Karpas-422 (cell line): ENCODE data around the gene PCSK1N. TPM values are rescaled to one million over a fixed set of nuclear protein-coding genes. Genes with fewer than 3 reads are reported as not detected.

Source experiments
- DNase-seq: peaks from one replicate; pipeline ENCODE4 v3.0.0-alpha.2; 2015
- H2AFZ ChIP-seq: fragments of 200-600 bp; sonication (generic); 2 replicates; pipeline ENCODE4 v1.6.1; 2014; ENCODE audit warnings: antibody characterized with exemption, low read length, mixed read lengths
- H3K27ac ChIP-seq: fragments of 200-600 bp; sonication (generic); 2 replicates; pipeline ENCODE4 v1.5.1; 2014; ENCODE audit warnings: mild to moderate bottlenecking, low read length, moderate library complexity
- H3K27me3 ChIP-seq: fragments of 200-600 bp; sonication (generic); 2 replicates; pipeline ENCODE4 v1.6.1; 2014; ENCODE audit warnings: low read length, mixed read lengths
- H3K36me3 ChIP-seq: fragments of 200-600 bp; sonication (generic); 2 replicates; pipeline ENCODE4 v1.6.1; 2014; ENCODE audit warnings: low read length, mixed read lengths; ENCODE audit not compliant: insufficient read depth
- H3K4me1 ChIP-seq: fragments of 200-600 bp; sonication (generic); 2 replicates; pipeline ENCODE4 v1.6.1; 2014; ENCODE audit warnings: mild to moderate bottlenecking, low read length, mixed read lengths
- H3K4me2 ChIP-seq: fragments of 200-600 bp; sonication (generic); 2 replicates; pipeline ENCODE4 v1.6.1; 2014; ENCODE audit warnings: low read length, low read depth, mild to moderate bottlenecking; ENCODE audit not compliant: poor library complexity, severe bottlenecking
- H3K4me3 ChIP-seq: fragments of 200-600 bp; sonication (generic); 2 replicates; pipeline ENCODE4 v1.5.1; 2014; ENCODE audit warnings: mild to moderate bottlenecking, antibody characterized with exemption, low read length, mixed read lengths
- H3K79me2 ChIP-seq: fragments of 200-600 bp; sonication (generic); 2 replicates; pipeline ENCODE4 v1.6.1; 2014; ENCODE audit warnings: mild to moderate bottlenecking, low read length, mixed read lengths
- H3K9ac ChIP-seq: fragments of 200-600 bp; sonication (generic); 2 replicates; pipeline ENCODE4 v1.6.0; 2014; ENCODE audit warnings: low read length
- H3K9me2 ChIP-seq: fragments of 200-600 bp; sonication (generic), shearing (Covaris generic); replicated peaks from 2 replicates; pipeline ENCODE4 v1.6.0; 2014; ENCODE audit warnings: mild to moderate bottlenecking, low read length, moderate library complexity; ENCODE audit not compliant: insufficient read depth
- H3K9me3 ChIP-seq: fragments of 300-700, 200-600 bp; sonication (generic); 2 replicates; pipeline ENCODE4 v1.6.1; 2014; ENCODE audit warnings: low read length, mixed read lengths
- H4K20me1 ChIP-seq: fragments of 200-600 bp; sonication (generic); 2 replicates; pipeline ENCODE4 v1.6.1; 2014; ENCODE audit warnings: mild to moderate bottlenecking, antibody characterized with exemption, low read length, low read depth; ENCODE audit not compliant: insufficient read depth
- total RNA-seq: library from RNA; depleted of rRNA; stranded (reverse); fragments of >200 nt; shearing (Covaris generic); gene quantifications from 2 replicates; pipeline ENCODE4 v1.2.3, GENCODE V29; 2014; ENCODE audit warnings: low replicate concordance

Gene PCSK1N
- total RNA-seq, 1 experiment from 2014 or later: not detected

DNA sequence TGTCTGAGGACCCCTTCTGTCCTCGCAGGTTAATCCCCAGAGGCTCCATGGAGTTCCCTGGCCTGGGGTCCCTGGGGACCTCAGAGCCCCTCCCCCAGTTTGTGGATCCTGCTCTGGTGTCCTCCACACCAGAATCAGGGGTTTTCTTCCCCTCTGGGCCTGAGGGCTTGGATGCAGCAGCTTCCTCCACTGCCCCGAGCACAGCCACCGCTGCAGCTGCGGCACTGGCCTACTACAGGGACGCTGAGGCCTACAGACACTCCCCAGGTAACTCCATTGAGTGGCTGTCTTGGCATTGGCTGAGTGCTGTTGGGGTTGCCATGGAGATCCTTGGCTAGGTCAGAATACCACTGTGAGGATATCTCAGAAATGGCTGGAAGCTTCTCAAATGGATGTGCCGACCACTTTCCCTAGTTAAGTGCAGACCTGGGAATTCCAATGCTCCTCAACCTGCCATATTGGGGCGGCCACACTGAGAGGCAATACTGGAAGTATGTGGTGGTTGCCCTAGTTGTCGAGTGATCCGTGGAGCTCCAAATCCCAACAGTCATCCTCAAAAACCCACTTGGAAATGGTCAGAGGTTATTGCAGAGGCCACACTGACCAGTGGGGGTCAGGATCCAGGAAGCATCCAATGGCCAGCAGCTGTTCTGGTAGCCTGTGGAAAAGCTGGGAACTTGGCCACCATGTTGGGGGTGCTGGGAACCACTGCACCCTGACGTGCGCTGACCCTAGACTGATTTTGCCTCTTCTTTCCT is 44.2 kb downstream of the PCSK1N start:
- H3K27me3 ChIP-seq: no peaks in the 10 kb centered on the region
- no peak overlapping the region for H2AFZ ChIP-seq
- no peak for DNase-seq
- H4K20me1 ChIP-seq: no peaks in the 10 kb centered on the region
- H3K9me3 ChIP-seq: no peaks in the 10 kb centered on the region
- H3K79me2 ChIP-seq: no peaks in the 10 kb centered on the region
- no peaks in the 10 kb centered on the region for H3K36me3 ChIP-seq
- H3K4me2 ChIP-seq: no peak overlapping the region
- H3K4me3 ChIP-seq: no peak overlapping the region
- H3K9ac ChIP-seq: no peak overlapping the region
- no peak overlapping the region for H3K27ac ChIP-seq
- no peaks in the 10 kb centered on the region for H3K9me2 ChIP-seq
- H3K4me1 ChIP-seq: no peaks in the 10 kb centered on the region

DNA sequence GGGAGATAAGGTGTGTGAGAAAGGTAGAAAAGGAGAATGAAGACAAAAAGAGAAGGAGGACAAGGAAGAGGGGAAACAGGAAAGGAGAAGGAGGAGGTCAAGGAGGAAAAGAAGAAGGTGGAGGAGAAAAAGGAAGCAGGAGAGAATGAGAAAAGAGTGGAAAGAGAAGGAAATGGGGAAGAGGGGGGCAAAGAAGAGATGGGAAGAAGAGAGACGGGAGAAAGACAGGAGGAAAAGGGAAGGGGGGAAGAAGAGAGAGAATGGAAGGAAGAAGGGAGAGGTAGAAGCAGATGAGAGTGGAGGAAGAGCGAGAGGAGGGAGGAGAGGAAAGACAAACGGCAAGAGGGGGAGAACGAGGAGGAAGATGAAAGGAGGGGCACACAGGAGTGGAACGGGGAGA is 44.9 kb downstream of the PCSK1N start:
- Histone ChIP-seq H3K27me3 (no peaks in the 10 kb centered on the region), H3K36me3 (no peaks in the 10 kb centered on the region), H2AFZ (no peak overlapping the region), H3K4me1 (no peaks in the 10 kb centered on the region), H3K9me2 (no peaks in the 10 kb centered on the region), H3K79me2 (no peaks in the 10 kb centered on the region), H3K9me3 (no peaks in the 10 kb centered on the region), H4K20me1 (no peaks in the 10 kb centered on the region), H3K4me2 (no peak overlapping the region), H3K9ac (no peak overlapping the region), H3K4me3 (no peak overlapping the region), H3K27ac (no peak overlapping the region)
- DNase-seq: no peak

DNA sequence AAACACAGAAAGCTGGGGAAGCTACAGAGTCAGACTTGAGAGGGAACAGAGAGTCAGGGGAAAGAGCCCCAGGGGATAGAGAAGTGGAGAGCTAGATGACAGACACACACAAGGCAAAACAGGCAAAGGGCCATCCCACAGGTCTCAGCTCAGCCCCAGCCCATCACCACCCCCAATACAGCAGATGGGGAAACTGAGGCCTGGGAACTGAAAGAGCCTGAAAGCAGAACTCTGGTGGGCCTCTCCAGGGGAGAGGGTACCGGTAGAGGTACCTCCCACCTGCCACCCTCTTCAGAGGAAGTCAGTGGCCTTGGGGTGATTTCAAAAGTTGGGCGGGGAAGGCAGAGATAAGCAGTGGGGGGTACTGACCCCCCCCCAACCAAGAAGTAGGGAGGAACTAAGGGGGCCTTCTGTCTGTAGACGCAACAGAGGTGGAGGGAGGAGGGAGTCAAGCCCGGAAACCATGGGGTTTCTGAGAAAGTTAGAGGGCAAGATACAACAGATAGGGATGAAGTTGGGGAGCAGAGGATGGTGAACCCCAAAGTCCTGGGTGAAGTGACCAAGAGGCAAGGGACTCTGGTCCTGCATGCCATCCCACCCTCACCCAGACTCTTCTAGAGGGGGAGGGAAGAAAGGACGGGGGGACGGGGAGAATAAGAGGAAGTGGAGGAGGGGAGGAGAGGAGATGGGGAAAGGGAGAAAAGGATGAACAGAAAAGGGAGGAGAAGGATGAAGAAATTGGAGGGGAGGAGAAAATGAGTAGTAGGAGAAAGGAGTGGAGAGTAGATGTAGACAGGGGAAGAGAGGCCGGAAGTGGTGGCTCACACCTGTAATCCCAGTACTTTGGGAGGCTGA is 45.8 kb downstream of the PCSK1N start:
- H3K27ac ChIP-seq: no peak overlapping the region
- H2AFZ ChIP-seq: no peak overlapping the region
- no peaks in the 10 kb centered on the region for H4K20me1 ChIP-seq
- no peaks in the 10 kb centered on the region for H3K79me2 ChIP-seq
- no peak overlapping the region for H3K9ac ChIP-seq
- H3K4me1 ChIP-seq: no peaks in the 10 kb centered on the region
- no peak overlapping the region for H3K4me2 ChIP-seq
- no peaks in the 10 kb centered on the region for H3K27me3 ChIP-seq
- no peaks in the 10 kb centered on the region for H3K9me3 ChIP-seq
- no peaks in the 10 kb centered on the region for H3K36me3 ChIP-seq
- no peak for DNase-seq
- no peaks in the 10 kb centered on the region for H3K9me2 ChIP-seq
- no peak overlapping the region for H3K4me3 ChIP-seq

DNA sequence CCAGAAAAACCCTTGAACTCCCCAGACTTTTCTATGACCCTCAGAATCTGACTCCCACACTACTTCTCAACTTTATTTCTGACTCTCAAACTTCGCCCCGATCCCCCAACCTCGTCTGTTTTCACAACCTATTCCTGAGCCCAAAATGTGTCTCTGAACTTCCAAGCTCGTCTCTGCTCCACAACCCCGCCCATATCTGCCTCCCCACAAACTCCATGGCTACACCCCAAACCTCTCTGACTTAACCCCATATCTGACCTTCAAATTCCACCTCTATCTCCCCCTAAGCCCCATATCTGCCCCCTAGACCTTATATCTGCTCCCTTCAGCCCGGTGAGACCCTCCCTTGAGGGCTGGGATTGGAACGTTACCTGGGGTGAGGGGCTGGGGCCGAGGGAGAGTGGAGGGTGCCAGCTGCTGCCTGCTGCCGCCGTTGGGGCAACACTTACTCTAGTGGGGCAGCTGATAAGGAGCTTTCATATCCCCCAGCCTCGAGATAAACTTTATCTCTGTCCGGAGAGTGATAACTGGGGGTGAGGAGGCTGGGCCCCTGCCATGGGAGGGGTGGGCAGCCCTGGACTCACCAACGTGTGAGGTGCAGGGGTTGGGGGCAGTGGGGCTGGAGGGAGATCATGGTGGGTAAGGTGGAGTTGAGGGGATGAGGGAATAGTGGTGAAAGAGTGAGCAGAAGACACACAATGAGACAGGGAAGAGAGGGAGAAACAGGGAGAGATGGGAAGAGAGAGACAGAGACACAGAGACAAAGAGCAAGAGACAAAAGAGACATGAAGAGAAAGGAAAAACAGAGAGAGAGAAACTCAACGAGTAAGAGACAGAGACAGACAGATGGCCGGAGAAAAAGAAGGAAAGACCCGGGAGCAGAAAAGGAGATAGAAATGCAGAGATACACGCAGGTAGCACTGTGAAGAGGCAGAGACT is 47.6 kb downstream of the PCSK1N start:
- Histone ChIP-seq H3K9ac (no peak overlapping the region), H3K79me2 (no peaks in the 10 kb centered on the region), H3K4me2 (no peak overlapping the region)

DNA sequence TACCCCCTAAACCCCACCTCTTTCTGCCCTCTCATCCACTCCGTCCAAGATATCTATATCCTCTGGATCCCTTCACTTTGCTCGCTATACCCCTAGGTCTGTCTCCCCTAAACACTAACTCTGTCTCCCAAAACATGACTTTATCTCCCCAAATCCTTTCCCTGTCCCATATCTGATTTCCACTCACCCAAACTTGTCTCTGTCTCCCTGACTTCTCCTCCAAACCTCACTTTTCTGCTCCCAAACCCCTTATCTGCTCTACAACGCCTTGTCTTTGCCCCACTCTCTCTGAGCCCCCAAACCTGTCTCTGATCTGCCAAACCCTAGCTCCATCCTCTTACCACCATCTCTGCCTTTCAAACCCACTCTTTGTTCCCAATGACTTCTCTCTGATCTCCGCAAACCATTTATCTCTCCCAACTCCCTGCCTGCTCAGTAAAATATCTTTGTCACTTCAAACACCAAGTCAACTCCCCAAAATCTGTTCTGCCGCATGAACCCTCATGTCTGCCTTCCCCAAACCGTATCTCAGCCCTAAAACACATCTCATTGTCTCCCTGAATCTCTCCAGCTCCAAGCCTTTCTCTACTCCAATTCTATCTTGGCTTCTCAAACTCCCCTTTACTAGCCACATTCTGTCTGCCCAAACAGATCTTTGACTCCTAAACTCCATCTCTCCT is 48.4 kb downstream of the PCSK1N start:
- H4K20me1 ChIP-seq: no peaks in the 10 kb centered on the region
- H3K27me3 ChIP-seq: no peaks in the 10 kb centered on the region
- no peak overlapping the region for H3K27ac ChIP-seq
- H3K79me2 ChIP-seq: no peaks in the 10 kb centered on the region
- no peaks in the 10 kb centered on the region for H3K36me3 ChIP-seq
- H3K9me2 ChIP-seq: no peaks in the 10 kb centered on the region
- H3K4me3 ChIP-seq: no peak overlapping the region
- no peaks in the 10 kb centered on the region for H3K4me1 ChIP-seq
- no peak overlapping the region for H3K9ac ChIP-seq
- H2AFZ ChIP-seq: no peak overlapping the region
- H3K9me3 ChIP-seq: no peaks in the 10 kb centered on the region
- H3K4me2 ChIP-seq: no peak overlapping the region
- DNase-seq: no peak

More for the DNA sequence above, 47.6 kb downstream of the PCSK1N start:
- no peaks in the 10 kb centered on the region for H3K27me3 ChIP-seq
- no peaks in the 10 kb centered on the region for H3K36me3 ChIP-seq
- H2AFZ ChIP-seq: no peak overlapping the region
- no peak overlapping the region for H3K27ac ChIP-seq
- H3K4me3 ChIP-seq: no peak overlapping the region
- no peaks in the 10 kb centered on the region for H3K9me2 ChIP-seq
- DNase-seq: no peak
- H3K9me3 ChIP-seq: no peaks in the 10 kb centered on the region
- no peaks in the 10 kb centered on the region for H4K20me1 ChIP-seq
- no peaks in the 10 kb centered on the region for H3K4me1 ChIP-seq

DNA sequence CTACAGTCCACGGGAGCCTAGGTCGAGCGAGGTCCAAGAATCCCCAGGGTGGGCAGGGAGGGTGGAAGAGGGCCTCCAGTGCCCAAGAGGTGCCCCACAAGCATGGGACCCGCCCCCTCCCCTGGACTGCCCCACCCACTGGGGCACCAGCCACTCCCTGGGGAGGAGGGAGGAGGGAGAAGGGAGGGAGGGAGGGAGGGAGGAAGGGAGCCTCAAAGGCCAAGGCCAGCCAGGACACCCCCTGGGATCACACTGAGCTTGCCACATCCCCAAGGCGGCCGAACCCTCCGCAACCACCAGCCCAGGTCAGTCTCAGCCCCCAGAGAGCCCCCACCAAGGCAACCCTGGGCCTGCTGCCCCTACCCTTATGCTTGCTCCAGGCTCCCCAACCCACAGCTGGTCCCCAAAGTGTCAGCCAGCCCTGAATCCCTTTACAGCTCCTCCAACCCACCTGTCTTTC is 49.0 kb downstream of the PCSK1N start, which contains the start of gene GATA1:
GATA1 (plus strand) TSS at position 250 of the 460 bp plus-strand sequence. CDS start 4,520 bp downstream, outside the sequence.
- no peak within 1 kb of the TSS for H3K27ac ChIP-seq
- DNase-seq: no peak
- H3K79me2 ChIP-seq: no peaks in the 10 kb centered on the region
- no peak within 1 kb of the TSS for H2AFZ ChIP-seq
- H3K36me3 ChIP-seq: no peaks in the 10 kb centered on the region
- H3K9me2 ChIP-seq: no peaks in the 10 kb centered on the region
- no peaks in the 10 kb centered on the region for H3K4me1 ChIP-seq
- H3K9me3 ChIP-seq: no peaks in the 10 kb centered on the region
- no peak within 1 kb of the TSS for H3K4me3 ChIP-seq
- no peaks in the 10 kb centered on the region for H3K27me3 ChIP-seq
- H4K20me1 ChIP-seq: no peaks in the 10 kb centered on the region
- H3K4me2 ChIP-seq: no peak within 1 kb of the TSS
- no peak within 1 kb of the TSS for H3K9ac ChIP-seq

DNA sequence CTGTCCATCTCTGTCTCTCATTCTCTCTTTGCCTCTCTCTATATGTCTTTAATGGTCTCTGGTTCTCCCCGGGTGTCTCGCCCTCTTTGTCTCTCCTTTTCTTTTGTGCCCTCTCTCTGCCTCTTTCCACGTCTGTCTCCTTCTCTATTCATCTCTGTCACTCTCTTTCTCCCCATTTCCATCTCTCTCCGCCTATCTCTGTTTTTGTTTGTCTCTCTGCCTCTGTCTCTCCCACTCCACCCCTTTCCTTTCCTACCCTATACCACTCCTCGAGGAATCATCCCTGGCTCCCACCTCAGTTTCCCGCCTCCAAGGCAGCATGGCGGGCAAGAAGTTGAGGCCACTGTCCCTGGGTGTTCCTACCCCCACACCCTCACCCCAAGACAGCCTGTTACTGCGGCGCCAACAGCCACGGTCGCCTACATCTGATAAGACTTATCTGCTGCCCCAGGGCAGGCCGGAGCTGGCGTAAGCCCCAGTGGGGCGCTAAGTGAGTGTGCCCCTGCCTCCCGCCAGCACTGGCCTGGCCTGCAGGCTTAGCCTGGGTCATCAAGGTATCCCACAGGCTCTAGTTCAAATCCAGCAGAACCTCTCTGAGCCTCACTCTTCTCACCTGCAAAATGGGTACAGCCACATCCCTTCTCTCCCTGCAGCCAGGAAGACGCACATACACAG is 49.7 kb downstream of the PCSK1N start:
- no peaks in the 10 kb centered on the region for H3K9me2 ChIP-seq
- H3K79me2 ChIP-seq: no peaks in the 10 kb centered on the region
- H3K4me3 ChIP-seq: no peak overlapping the region
- no peak for DNase-seq
- H2AFZ ChIP-seq: no peak overlapping the region
- no peak overlapping the region for H3K27ac ChIP-seq
- no peaks in the 10 kb centered on the region for H3K27me3 ChIP-seq
- no peak overlapping the region for H3K9ac ChIP-seq
- no peak overlapping the region for H3K4me2 ChIP-seq
- H3K36me3 ChIP-seq: no peaks in the 10 kb centered on the region
- no peaks in the 10 kb centered on the region for H3K4me1 ChIP-seq
- H4K20me1 ChIP-seq: no peaks in the 10 kb centered on the region
- H3K9me3 ChIP-seq: no peaks in the 10 kb centered on the region
